ENCODE data around the gene GTPBP4. TPM values are rescaled to one million over a fixed set of nuclear protein-coding genes. Genes with fewer than 3 reads are reported as not detected.
A peak's percentile ranks its signal among the peaks of the same experiment; 100 is the strongest.

Gene GTPBP4
- total and polyA plus RNA-seq, 2 of the 13 experiments (the other 11 are each of a cell fraction or from before 2014, with no cell fraction given) = 24.1 to 85.5 TPM

DNA sequence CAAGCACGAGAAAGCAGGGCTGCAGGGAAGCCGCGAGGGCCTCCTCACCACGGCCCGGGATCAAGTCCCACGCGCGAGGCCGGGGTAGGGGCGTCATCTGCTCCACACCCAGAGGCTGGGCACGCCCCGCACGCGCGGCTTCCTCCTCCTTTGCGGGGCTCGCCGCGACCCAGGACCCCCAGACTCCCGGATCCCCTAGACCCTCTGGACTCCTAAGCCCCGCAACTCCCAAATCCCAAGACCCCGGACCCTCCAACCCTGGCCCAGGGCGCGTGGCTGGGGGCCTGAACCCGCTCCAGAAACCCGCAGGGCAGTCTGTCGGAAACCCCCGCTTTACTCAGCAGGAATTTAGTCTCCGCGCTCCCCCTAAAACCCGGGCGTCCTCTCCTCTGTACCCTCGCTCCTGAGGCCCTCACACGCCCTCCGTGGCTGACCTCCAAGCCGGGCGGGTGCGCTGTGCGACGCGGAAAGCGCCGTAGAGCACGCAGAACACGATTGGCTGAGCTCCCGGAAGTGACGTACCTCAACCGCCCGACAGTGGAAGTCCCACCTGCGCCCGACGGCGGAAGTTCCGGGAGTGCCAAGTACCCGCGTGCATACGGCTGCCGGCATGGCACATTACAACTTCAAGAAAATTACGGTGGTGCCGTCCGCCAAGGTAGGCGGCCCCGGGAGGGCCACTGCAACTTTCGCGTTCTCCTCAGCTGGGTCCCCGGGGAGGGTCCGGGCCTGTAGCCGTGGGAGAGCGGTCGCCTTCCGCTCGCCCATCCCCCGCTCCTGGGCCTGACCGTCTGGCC lies at the start of gene GTPBP4 (continued):
- TF ChIP-seq CBX1 (IDR thresholded peaks at IDR 0.05; ENCODE audit: low read depth) (no peak), POLR2AphosphoS2 (IDR thresholded peaks at IDR 0.05; ENCODE audit: low read depth, low read length) (no peak), PAX8 (CRISPR knock-in tag; IDR thresholded peaks at IDR 0.05; ENCODE audit: borderline replicate concordance) (no peak), RFX5 (IDR thresholded peaks at IDR 0.05; ENCODE audit: low read depth, low read length) (peak; percentile 39; the same call in 1 of the 2 replicates), ZNF577 (CRISPR knock-in tag; IDR thresholded peaks at IDR 0.05; ENCODE audit: borderline replicate concordance, low read depth) (no peak), FOSL2 (CRISPR knock-in tag; IDR thresholded peaks at IDR 0.05) (peak; percentile 28; the same call in 1 of the 2 replicates), NR2F6 (IDR thresholded peaks at IDR 0.05) (peak; percentile 12; the same call in 1 of the 2 replicates), NR2F6 (CRISPR knock-in tag; IDR thresholded peaks at IDR 0.05) (peak; percentile 49), KDM4B (CRISPR knock-in tag; IDR thresholded peaks at IDR 0.05) (peak; percentile 69; the same call in 1 of the 2 replicates), ZNF234 (CRISPR knock-in tag; conservative IDR thresholded peaks at IDR 0.05) (peak; percentile 49; the same call in 1 of the 2 replicates), NKX3-1 (CRISPR knock-in tag; IDR thresholded peaks at IDR 0.05) (peak; percentile 82), SP2 (CRISPR knock-in tag; IDR thresholded peaks at IDR 0.05) (peak; percentile 90), MYNN (CRISPR knock-in tag; IDR thresholded peaks at IDR 0.05; ENCODE audit: low read depth) (peak; percentile 43; the same call in 1 of the 2 replicates)
- TF ChIP-seq, protein P1, sequence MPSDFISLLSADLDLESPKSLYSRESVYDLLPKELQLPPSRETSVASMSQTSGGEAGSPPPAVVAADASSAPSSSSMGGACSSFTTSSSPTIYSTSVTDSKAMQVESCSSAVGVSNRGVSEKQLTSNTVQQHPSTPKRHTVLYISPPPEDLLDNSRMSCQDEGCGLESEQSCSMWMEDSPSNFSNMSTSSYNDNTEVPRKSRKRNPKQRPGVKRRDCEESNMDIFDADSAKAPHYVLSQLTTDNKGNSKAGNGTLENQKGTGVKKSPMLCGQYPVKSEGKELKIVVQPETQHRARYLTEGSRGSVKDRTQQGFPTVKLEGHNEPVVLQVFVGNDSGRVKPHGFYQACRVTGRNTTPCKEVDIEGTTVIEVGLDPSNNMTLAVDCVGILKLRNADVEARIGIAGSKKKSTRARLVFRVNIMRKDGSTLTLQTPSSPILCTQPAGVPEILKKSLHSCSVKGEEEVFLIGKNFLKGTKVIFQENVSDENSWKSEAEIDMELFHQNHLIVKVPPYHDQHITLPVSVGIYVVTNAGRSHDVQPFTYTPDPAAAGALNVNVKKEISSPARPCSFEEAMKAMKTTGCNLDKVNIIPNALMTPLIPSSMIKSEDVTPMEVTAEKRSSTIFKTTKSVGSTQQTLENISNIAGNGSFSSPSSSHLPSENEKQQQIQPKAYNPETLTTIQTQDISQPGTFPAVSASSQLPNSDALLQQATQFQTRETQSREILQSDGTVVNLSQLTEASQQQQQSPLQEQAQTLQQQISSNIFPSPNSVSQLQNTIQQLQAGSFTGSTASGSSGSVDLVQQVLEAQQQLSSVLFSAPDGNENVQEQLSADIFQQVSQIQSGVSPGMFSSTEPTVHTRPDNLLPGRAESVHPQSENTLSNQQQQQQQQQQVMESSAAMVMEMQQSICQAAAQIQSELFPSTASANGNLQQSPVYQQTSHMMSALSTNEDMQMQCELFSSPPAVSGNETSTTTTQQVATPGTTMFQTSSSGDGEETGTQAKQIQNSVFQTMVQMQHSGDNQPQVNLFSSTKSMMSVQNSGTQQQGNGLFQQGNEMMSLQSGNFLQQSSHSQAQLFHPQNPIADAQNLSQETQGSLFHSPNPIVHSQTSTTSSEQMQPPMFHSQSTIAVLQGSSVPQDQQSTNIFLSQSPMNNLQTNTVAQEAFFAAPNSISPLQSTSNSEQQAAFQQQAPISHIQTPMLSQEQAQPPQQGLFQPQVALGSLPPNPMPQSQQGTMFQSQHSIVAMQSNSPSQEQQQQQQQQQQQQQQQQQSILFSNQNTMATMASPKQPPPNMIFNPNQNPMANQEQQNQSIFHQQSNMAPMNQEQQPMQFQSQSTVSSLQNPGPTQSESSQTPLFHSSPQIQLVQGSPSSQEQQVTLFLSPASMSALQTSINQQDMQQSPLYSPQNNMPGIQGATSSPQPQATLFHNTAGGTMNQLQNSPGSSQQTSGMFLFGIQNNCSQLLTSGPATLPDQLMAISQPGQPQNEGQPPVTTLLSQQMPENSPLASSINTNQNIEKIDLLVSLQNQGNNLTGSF (CRISPR knock-in tag; IDR thresholded peaks at IDR 0.05) = no peak
- TF ChIP-seq, protein P2, sequence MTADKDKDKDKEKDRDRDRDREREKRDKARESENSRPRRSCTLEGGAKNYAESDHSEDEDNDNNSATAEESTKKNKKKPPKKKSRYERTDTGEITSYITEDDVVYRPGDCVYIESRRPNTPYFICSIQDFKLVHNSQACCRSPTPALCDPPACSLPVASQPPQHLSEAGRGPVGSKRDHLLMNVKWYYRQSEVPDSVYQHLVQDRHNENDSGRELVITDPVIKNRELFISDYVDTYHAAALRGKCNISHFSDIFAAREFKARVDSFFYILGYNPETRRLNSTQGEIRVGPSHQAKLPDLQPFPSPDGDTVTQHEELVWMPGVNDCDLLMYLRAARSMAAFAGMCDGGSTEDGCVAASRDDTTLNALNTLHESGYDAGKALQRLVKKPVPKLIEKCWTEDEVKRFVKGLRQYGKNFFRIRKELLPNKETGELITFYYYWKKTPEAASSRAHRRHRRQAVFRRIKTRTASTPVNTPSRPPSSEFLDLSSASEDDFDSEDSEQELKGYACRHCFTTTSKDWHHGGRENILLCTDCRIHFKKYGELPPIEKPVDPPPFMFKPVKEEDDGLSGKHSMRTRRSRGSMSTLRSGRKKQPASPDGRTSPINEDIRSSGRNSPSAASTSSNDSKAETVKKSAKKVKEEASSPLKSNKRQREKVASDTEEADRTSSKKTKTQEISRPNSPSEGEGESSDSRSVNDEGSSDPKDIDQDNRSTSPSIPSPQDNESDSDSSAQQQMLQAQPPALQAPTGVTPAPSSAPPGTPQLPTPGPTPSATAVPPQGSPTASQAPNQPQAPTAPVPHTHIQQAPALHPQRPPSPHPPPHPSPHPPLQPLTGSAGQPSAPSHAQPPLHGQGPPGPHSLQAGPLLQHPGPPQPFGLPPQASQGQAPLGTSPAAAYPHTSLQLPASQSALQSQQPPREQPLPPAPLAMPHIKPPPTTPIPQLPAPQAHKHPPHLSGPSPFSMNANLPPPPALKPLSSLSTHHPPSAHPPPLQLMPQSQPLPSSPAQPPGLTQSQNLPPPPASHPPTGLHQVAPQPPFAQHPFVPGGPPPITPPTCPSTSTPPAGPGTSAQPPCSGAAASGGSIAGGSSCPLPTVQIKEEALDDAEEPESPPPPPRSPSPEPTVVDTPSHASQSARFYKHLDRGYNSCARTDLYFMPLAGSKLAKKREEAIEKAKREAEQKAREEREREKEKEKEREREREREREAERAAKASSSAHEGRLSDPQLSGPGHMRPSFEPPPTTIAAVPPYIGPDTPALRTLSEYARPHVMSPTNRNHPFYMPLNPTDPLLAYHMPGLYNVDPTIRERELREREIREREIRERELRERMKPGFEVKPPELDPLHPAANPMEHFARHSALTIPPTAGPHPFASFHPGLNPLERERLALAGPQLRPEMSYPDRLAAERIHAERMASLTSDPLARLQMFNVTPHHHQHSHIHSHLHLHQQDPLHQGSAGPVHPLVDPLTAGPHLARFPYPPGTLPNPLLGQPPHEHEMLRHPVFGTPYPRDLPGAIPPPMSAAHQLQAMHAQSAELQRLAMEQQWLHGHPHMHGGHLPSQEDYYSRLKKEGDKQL (CRISPR knock-in tag; IDR thresholded peaks at IDR 0.05; ENCODE audit: low read depth) = no peak
- TF ChIP-seq, protein P3, sequence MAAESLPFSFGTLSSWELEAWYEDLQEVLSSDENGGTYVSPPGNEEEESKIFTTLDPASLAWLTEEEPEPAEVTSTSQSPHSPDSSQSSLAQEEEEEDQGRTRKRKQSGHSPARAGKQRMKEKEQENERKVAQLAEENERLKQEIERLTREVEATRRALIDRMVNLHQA (CRISPR knock-in tag; IDR thresholded peaks at IDR 0.05) = no peak
- TF ChIP-seq, protein P4, sequence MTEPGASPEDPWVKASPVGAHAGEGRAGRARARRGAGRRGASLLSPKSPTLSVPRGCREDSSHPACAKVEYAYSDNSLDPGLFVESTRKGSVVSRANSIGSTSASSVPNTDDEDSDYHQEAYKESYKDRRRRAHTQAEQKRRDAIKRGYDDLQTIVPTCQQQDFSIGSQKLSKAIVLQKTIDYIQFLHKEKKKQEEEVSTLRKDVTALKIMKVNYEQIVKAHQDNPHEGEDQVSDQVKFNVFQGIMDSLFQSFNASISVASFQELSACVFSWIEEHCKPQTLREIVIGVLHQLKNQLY (CRISPR knock-in tag; IDR thresholded peaks at IDR 0.05) = peak; percentile 28; the same call in 1 of the 2 replicates

Measured in HepG2 (cell line).